Neural progenitor cell (in vitro differentiated cells): ENCODE measurements around the gene CAPN10.

Experiments
- CTCF ChIP-seq: fragments of 200-600 bp; sonication (generic); IDR thresholded peaks from 2 replicates; pipeline ENCODE4 v1.5.1; 2017; ENCODE audit warnings: antibody characterized with exemption, mild to moderate bottlenecking
- EZH2 ChIP-seq: fragments of 200-600 bp; sonication (generic); IDR thresholded peaks from 2 replicates; pipeline ENCODE4 v1.6.1; 2017; ENCODE audit warnings: antibody characterized with exemption, mild to moderate bottlenecking, moderate library complexity

- no peak for TF ChIP-seq CTCF
- TF ChIP-seq EZH2 = no peak
Observed at GRCh38 chr2:240551811-240552210, 34.7 kb upstream of the CAPN10 start.
